ENCODE data around the gene TRIM37.

The TRIM37 gene

GRCh38 chr17:59037960-59038359 is 68.7 kb downstream of the TRIM37 start:
- DNase-seq (ENCODE audit: low read depth), result no peak

- no peak for DNase-seq (ENCODE audit: low read depth)
Measured at GRCh38 chr17:59030811-59031210, 75.9 kb downstream of the TRIM37 start.

GRCh38 chr17:59028328-59028727 is 78.4 kb downstream of the TRIM37 start:
- DNase-seq (ENCODE audit: low read depth), result no peak

GRCh38 chr17:59027750-59028149 is 78.9 kb downstream of the TRIM37 start:
- no peak for DNase-seq (ENCODE audit: low read depth)

GRCh38 chr17:59026176-59026939 is 80.3 kb downstream of the TRIM37 start:
- DNase-seq (ENCODE audit: low read depth), result no peak

GRCh38 chr17:59024916-59025315 is 81.8 kb downstream of the TRIM37 start:
- no peak for DNase-seq (ENCODE audit: low read depth)

- DNase-seq (ENCODE audit: low read depth), result no peak
Measured at GRCh38 chr17:59018019-59018418, 88.7 kb downstream of the TRIM37 start.

GRCh38 chr17:59011975-59012374 is 94.7 kb downstream of the TRIM37 start:
- no peak for DNase-seq (ENCODE audit: low read depth)

- no peak for DNase-seq (ENCODE audit: low read depth)
Measured at GRCh38 chr17:59010026-59010425, 96.7 kb downstream of the TRIM37 start.

GRCh38 chr17:59008737-59009136 is 97.9 kb downstream of the TRIM37 start:
- no peak for DNase-seq (ENCODE audit: low read depth)

- DNase-seq (ENCODE audit: low read depth), result no peak
Measured at GRCh38 chr17:59007995-59008394, 98.7 kb downstream of the TRIM37 start.

GRCh38 chr17:59004338-59005111 is 102.2 kb downstream of the TRIM37 start:
- peak; percentile 61 for DNase-seq (ENCODE audit: low read depth)

- DNase-seq (ENCODE audit: low read depth), result no peak
Measured at GRCh38 chr17:59003860-59004259, 102.8 kb downstream of the TRIM37 start.

GRCh38 chr17:59002848-59003247 is 103.8 kb downstream of the TRIM37 start:
- DNase-seq (ENCODE audit: low read depth), result no peak

GRCh38 chr17:59002126-59002525 is 104.6 kb downstream of the TRIM37 start:
- no peak for DNase-seq (ENCODE audit: low read depth)

GRCh38 chr17:59001158-59001814 is 105.4 kb downstream of the TRIM37 start:
- DNase-seq (ENCODE audit: low read depth), result peak; percentile 49

- DNase-seq (ENCODE audit: low read depth), result no peak
Measured at GRCh38 chr17:59000022-59000421, 106.7 kb downstream of the TRIM37 start.

- no peak for DNase-seq (ENCODE audit: low read depth)
Measured at GRCh38 chr17:58999500-58999899, 107.2 kb downstream of the TRIM37 start.

- no peak for DNase-seq (ENCODE audit: low read depth)
Measured at GRCh38 chr17:58998871-58999270, 107.8 kb downstream of the TRIM37 start.

- DNase-seq (ENCODE audit: low read depth), result no peak
Measured at GRCh38 chr17:58997756-58998553, 108.7 kb downstream of the TRIM37 start.

GRCh38 chr17:58996968-58997367 is 109.7 kb downstream of the TRIM37 start:
- no peak for DNase-seq (ENCODE audit: low read depth)

All from activated T-cell treated with anti-CD3 and anti-CD28 coated beads for 1 hour (primary cell).